Measurements from ENCODE around the gene FGD6.

FGD6 gene

GRCh38 chr12:95177201-95177768 is 40.0 kb downstream of the FGD6 start:
- no peak overlapping the region for H3K27ac ChIP-seq
- H3K4me3 ChIP-seq (ENCODE audit: low read depth in 1 of 2, low read length in 1 of 2), result no peak overlapping the region
- H3K36me3 ChIP-seq, result no peaks in the 10 kb centered on the region
- no peaks in the 10 kb centered on the region for H3K27me3 ChIP-seq
- no peaks in the 10 kb centered on the region for H3K4me1 ChIP-seq (ENCODE audit: control insufficient read depth in 1 of 2, insufficient read depth in 1 of 2, low read depth in 1 of 2, low read length in 1 of 2)
- H3K9me3 ChIP-seq, result no peaks in the 10 kb centered on the region
- no peak for TF ChIP-seq CTCF (IDR thresholded peaks at IDR 0.05)

- Histone ChIP-seq H3K4me1 (ENCODE audit: control insufficient read depth in 1 of 2, insufficient read depth in 1 of 2, low read depth in 1 of 2, low read length in 1 of 2) (no peaks in the 10 kb centered on the region), H3K4me3 (ENCODE audit: low read depth in 1 of 2, low read length in 1 of 2) (no peak overlapping the region), H3K27ac (no peak overlapping the region), H3K9me3 (no peaks in the 10 kb centered on the region), H3K36me3 (no peaks in the 10 kb centered on the region), H3K27me3 (no peaks in the 10 kb centered on the region)
- TF ChIP-seq CTCF (IDR thresholded peaks at IDR 0.05), result no peak
Observed at GRCh38 chr12:95173392-95174251, 43.6 kb downstream of the FGD6 start.

- H3K27ac ChIP-seq, result no peak overlapping the region
- H3K27me3 ChIP-seq, result no peaks in the 10 kb centered on the region
- no peaks in the 10 kb centered on the region for H3K9me3 ChIP-seq
- no peak overlapping the region for H3K4me3 ChIP-seq (ENCODE audit: low read depth in 1 of 2, low read length in 1 of 2)
- no peaks in the 10 kb centered on the region for H3K4me1 ChIP-seq (ENCODE audit: control insufficient read depth in 1 of 2, insufficient read depth in 1 of 2, low read depth in 1 of 2, low read length in 1 of 2)
- no peak for TF ChIP-seq CTCF (IDR thresholded peaks at IDR 0.05)
- no peaks in the 10 kb centered on the region for H3K36me3 ChIP-seq
Observed at GRCh38 chr12:95169368-95169767, 47.9 kb downstream of the FGD6 start.

GRCh38 chr12:95168746-95169145 is 48.5 kb downstream of the FGD6 start:
- Histone ChIP-seq H3K27me3 (no peaks in the 10 kb centered on the region), H3K4me1 (ENCODE audit: control insufficient read depth in 1 of 2, insufficient read depth in 1 of 2, low read depth in 1 of 2, low read length in 1 of 2) (no peaks in the 10 kb centered on the region), H3K27ac (no peak overlapping the region), H3K36me3 (no peaks in the 10 kb centered on the region), H3K4me3 (ENCODE audit: low read depth in 1 of 2, low read length in 1 of 2) (no peak overlapping the region), H3K9me3 (no peaks in the 10 kb centered on the region)
- TF ChIP-seq CTCF (IDR thresholded peaks at IDR 0.05), result no peak

GRCh38 chr12:95164656-95165055 is 52.6 kb downstream of the FGD6 start:
- no peaks in the 10 kb centered on the region for H3K36me3 ChIP-seq
- H3K4me1 ChIP-seq (ENCODE audit: control insufficient read depth in 1 of 2, insufficient read depth in 1 of 2, low read depth in 1 of 2, low read length in 1 of 2), result no peaks in the 10 kb centered on the region
- H3K27me3 ChIP-seq, result no peaks in the 10 kb centered on the region
- no peak overlapping the region for H3K4me3 ChIP-seq (ENCODE audit: low read depth in 1 of 2, low read length in 1 of 2)
- no peak for TF ChIP-seq CTCF (IDR thresholded peaks at IDR 0.05)
- no peak overlapping the region for H3K27ac ChIP-seq
- H3K9me3 ChIP-seq, result no peaks in the 10 kb centered on the region

Measured in neutrophil (primary cell).